Immature natural killer cell (primary cell): Measurements from ENCODE around the gene PTPA. TPM values are rescaled to one million over a fixed set of nuclear protein-coding genes. Genes with fewer than 3 reads are reported as not detected.
"Not testable (repeated sequence)": the region's sequence is repeated elsewhere in the genome, so short reads cannot be mapped to it uniquely, and the experiment has no call there.

ENCODE experiments used
- DNase-seq, 3 donors: peaks; one replicate each; pipeline ENCODE4 v3.0.0; 2022; ENCODE audit warnings: mixed read lengths in 1 of 3
- H3K27ac Mint-ChIP-seq, 6 donors: one replicate each; pipeline ENCODE4 v1.8.0; 2020; ENCODE audit warnings: mixed read lengths in 6 of 6, mild to moderate bottlenecking in 5 of 6, inconsistent platforms in 4 of 6, moderate library complexity in 3 of 6
- H3K27me3 Mint-ChIP-seq, 3 donors: one replicate each; pipeline ENCODE4 v1.8.0; 2020 to 2021; ENCODE audit warnings: low read depth in 3 of 3, mild to moderate bottlenecking in 3 of 3, mixed read lengths in 3 of 3, moderate library complexity in 3 of 3, inconsistent platforms in 1 of 3
- H3K36me3 Mint-ChIP-seq, 3 donors: one replicate each; pipeline ENCODE4 v1.8.0; 2020; ENCODE audit warnings: mixed read lengths in 3 of 3, inconsistent platforms in 2 of 3, mild to moderate bottlenecking in 2 of 3
- H3K4me1 Mint-ChIP-seq, 2 donors: one replicate each; pipeline ENCODE4 v1.8.0; 2020; ENCODE audit warnings: inconsistent platforms in 2 of 2, mild to moderate bottlenecking in 2 of 2, mixed read lengths in 2 of 2, moderate library complexity in 1 of 2
- H3K4me3 Mint-ChIP-seq, 5 donors: one replicate each; pipeline ENCODE4 v1.8.0; 2020; ENCODE audit warnings: mild to moderate bottlenecking in 5 of 5, mixed read lengths in 5 of 5, inconsistent platforms in 3 of 5, moderate library complexity in 3 of 5
- H3K9me3 Mint-ChIP-seq, 6 donors: one replicate each; pipeline ENCODE4 v1.8.0; 2020; ENCODE audit warnings: mild to moderate bottlenecking in 6 of 6, mixed read lengths in 6 of 6, inconsistent platforms in 4 of 6, moderate library complexity in 3 of 6
- polyA plus RNA-seq, 3 donors: library from polyadenylated mRNA; unstranded; fragments of 300-500 nt; fragmentation: Illumina TruSeq; gene quantifications; one replicate each; pipeline ENCODE4 v1.2.3, GENCODE V29; 2021

Gene PTPA
- polyA plus RNA-seq, 3 donors from 2014 or later: 16.8 to 19.1 (median 19.0) TPM

DNA sequence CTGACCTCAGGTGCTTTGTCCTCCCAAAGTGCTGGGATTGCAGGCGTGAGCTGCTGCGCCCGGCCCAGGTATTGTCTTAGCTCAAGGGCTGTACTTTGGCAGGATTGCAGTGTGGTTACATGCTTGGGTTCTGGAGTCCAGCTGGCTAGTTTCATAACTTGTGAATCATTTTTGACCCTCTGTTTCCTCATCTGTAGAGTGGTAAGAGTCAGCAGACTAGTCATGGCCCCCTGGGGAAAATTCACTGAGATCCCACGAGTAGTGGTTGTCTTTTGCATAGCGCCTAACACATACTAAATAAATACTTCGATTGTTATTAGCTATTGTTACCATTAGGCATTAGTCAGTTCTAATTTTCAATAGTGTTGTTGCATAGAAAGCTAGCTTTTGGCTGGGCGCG, 14.3 kb downstream of the PTPA start:
- DNase-seq: no peak
- H3K9me3 Mint-ChIP-seq: no peaks in the 10 kb centered on the region
- H3K36me3 Mint-ChIP-seq: peaks cover under 1 to 27% (median 14%) of the 10 kb centered on the region in 3 donors
- peaks cover 0 to 4% (median 0%) of the 10 kb centered on the region in 3 donors for H3K27me3 Mint-ChIP-seq
- no peak overlapping the region for H3K27ac Mint-ChIP-seq
- no peaks in the 10 kb centered on the region for H3K4me1 Mint-ChIP-seq
- H3K4me3 Mint-ChIP-seq: no peak overlapping the region

DNA sequence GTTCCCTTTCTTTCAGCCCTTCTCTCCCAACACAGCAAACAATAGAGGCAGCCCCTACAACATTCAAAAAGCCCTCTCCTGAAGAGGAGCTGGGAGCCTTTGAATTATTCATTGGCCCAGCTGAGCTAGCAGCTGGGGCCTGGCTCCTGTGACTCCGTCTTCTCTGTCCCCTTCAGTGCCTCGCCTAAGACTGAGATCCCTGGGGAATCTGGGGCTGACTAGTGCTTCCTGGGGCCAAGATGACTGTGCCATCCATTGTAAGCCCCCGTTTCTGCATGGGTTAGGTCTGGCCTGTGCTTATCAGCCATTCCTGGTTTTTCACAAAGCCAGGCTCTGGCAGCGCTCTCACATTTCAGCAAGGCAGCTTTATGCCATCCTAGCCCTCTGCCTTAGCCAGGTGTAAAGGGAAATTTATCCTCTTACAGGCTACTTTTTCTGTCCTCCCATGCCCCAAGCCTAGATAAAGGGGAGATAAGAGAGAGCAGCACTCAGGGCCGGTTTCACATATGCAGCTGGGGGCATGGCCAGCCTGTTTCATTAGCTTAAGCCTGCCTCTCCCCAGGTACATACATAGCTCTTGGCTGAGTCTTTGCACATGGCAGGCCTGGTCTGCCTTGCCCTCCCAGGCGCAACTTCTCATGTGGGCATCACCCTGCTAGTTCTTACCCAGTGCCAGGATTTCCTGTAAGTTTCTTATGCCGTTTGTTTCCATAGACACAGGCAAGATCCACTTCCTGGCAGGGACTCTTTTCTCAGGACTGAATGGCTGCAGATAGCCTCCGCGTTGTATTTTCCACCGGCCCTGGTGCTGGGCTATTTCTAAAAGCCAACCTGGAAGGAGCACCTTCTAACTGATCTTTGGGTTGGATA, 15.8 kb downstream of the PTPA start:
- Mint-ChIP-seq H3K4me1 (peaks cover 5 to 6% of the 10 kb centered on the region in 2 donors), H3K36me3 (peaks cover 6 to 30% (median 12%) of the 10 kb centered on the region in 3 donors), H3K9me3 (no peaks in the 10 kb centered on the region), H3K27ac (no peak overlapping the region), H3K4me3 (no peak overlapping the region), H3K27me3 (peaks cover 0 to 6% (median 0%) of the 10 kb centered on the region in 3 donors)
- no peak for DNase-seq

DNA sequence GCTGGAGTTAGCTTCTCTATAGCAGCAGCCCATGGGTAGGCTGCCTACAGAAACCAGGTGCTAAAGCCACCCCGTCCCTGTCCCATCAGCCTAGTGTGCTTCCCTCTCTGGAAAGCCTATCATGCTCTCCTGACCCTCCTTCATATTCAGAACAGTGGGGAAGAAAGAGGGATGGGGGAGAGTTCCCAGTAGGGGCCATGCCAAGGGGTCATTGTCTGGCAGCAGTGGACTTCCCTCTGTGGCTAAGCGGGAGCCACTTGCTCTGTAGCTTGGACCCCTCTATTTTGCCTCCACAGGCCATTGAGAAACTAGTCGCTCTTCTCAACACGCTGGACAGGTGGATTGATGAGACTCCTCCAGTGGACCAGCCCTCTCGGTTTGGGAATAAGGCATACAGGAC, 17.5 kb downstream of the PTPA start:
- H3K4me1 Mint-ChIP-seq: peaks cover 6% of the 10 kb centered on the region in 2 donors
- H3K36me3 Mint-ChIP-seq: peaks cover 6 to 28% (median 14%) of the 10 kb centered on the region in 3 donors
- no peak for DNase-seq
- H3K27ac Mint-ChIP-seq: no peak overlapping the region
- H3K9me3 Mint-ChIP-seq: no peaks in the 10 kb centered on the region
- no peak overlapping the region for H3K4me3 Mint-ChIP-seq
- H3K27me3 Mint-ChIP-seq: peaks cover 0 to 6% (median 0%) of the 10 kb centered on the region in 3 donors

DNA sequence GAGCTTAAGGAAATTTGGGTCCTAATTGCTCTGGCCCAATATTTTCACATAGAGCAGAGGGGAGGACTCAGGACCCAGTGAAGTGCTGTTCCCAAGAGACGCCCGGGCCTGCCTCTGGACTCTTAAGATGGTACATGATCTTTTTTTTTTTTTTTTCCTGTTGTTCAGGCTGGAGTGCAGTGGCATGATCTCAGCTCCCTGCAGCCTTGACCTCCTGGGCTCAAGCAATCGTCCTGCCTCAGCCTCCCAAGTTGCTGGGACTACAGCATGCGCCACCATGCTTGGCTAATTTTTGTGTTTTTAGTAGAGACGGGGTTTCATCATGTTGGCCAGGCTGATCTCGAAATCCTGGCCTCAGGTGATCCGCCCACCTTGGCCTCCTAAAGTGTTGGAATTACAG, 19.1 kb downstream of the PTPA start:
- H3K4me3 Mint-ChIP-seq, H3K4me1 Mint-ChIP-seq, H3K27ac Mint-ChIP-seq, DNase-seq, H3K27me3 Mint-ChIP-seq, H3K9me3 Mint-ChIP-seq: not testable (repeated sequence)
- H3K36me3 Mint-ChIP-seq: peaks cover 9 to 27% (median 12%) of the 10 kb centered on the region in 3 donors

DNA sequence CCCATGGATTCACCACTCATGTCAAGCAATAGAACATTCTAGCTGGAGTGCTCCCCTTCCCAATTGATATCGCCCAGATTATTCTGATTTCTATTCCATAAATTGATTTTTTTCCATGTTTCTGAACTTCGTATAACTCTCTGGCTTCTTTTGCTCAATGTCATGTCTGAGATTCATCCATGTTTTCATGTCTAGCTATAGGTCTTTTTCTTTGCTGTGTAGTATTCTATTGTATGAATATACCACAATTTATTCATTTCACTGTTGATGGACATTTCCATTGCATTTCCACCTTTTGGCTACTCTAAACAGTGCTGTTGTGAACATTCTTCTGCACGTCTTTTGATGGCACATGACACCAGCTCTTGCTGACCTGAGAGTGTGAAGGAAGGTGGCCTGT, 19.6 kb downstream of the PTPA start:
- peaks cover 0 to 6% (median 0%) of the 10 kb centered on the region in 3 donors for H3K27me3 Mint-ChIP-seq
- peaks cover 6% of the 10 kb centered on the region in 2 donors for H3K4me1 Mint-ChIP-seq
- peak overlapping the region in 2 of 6 donors; percentile 13 to 30 for H3K27ac Mint-ChIP-seq
- DNase-seq: no peak
- no peaks in the 10 kb centered on the region for H3K9me3 Mint-ChIP-seq
- H3K4me3 Mint-ChIP-seq: no peak overlapping the region
- H3K36me3 Mint-ChIP-seq: peaks cover 9 to 27% (median 12%) of the 10 kb centered on the region in 3 donors

DNA sequence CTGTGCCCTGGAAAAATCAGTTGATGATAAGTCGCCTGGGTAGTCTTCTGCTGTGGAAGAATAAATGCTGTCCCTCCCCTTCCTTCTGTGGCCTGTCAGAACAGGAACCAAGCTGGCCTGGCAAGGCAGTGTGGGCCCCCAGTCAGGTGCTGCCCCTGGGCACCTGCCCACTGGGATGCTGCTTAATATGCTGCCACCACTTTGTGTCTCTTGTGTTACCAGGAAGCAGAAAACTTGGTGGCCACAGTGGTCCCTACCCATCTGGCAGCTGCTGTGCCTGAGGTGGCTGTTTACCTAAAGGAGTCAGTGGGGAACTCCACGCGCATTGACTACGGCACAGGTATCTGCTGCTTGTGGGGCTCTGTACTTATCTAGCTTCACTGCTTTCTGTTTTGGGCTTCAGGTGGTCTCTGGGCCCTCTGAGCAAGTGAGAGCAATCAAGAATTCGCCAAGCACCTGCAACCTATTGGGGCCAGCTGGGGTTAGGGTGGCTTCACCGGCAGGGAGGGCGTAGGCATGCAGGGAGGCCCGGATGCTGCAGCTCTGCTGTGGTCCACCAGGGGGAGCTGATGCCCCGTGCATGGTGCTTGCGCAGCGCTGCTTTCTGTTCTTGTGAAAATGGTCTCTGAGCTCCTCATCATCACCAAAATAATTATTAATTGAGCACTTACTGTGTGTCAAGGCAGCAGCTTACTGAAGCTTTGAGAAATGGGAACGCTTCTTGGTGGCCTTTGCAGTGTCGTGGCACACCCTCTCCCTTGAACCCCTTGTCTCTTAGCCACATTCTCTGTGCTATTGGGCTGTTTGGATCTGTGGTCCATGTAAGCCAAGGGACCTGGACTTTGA, 20.3 kb downstream of the PTPA start:
- Mint-ChIP-seq H3K27me3 (peaks cover 0 to 6% (median 0%) of the 10 kb centered on the region in 3 donors), H3K4me1 (peaks cover 6% of the 10 kb centered on the region in 2 donors), H3K4me3 (no peak overlapping the region), H3K9me3 (no peaks in the 10 kb centered on the region), H3K36me3 (peaks cover 9 to 24% (median 12%) of the 10 kb centered on the region in 3 donors), H3K27ac (peak overlapping the region in 2 of 6 donors; percentile 40 to 45)
- peak; percentile 71 to 79 (median 73) for DNase-seq

DNA sequence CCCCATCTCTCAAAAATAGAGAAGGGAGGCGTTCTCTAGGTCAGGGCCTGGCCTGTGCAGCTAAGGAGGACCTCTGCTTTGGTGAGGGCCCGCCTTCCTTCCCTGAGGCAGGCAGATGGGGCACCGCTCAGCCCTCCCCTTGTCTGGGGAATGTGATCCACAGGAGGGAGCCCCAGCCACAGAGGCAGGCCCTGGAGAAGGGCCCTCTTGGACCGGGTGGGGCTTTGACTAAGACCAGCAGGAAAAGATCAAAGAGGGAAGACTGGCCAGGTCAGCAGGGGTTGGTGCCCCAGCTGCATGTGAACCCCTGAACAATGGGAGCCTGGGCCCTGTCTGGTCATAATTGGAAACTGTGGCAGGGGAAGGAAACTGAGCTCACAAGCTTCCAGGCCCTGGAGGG, 21.9 kb downstream of the PTPA start:
- peaks cover 0 to 3% (median 0%) of the 10 kb centered on the region in 3 donors for H3K27me3 Mint-ChIP-seq
- no peaks in the 10 kb centered on the region for H3K9me3 Mint-ChIP-seq
- peaks cover 6% of the 10 kb centered on the region in 2 donors for H3K4me1 Mint-ChIP-seq
- peaks cover 8 to 25% (median 9%) of the 10 kb centered on the region in 3 donors for H3K36me3 Mint-ChIP-seq
- no peak for DNase-seq
- no peak overlapping the region for H3K27ac Mint-ChIP-seq
- H3K4me3 Mint-ChIP-seq: no peak overlapping the region

DNA sequence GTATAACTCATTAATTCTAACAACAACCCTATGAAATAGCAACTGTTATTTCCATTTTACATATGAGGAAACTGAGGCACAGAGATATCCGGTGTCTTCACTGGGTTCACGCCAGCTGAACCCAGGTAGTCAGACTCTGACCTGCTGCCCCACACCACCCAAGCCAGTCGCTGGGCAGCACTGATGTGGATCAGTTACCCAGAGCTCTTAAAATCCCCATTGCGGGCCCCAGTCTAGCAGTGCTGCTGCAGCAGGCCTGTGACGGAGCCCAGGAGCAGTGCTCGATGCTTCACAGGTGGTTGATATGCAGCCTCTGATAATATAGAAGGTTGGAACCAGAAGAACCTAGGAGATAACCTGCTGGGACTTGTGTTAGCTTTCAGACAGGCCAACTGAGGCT, 24.3 kb downstream of the PTPA start:
- no peak overlapping the region for H3K27ac Mint-ChIP-seq
- no peak overlapping the region for H3K4me3 Mint-ChIP-seq
- H3K9me3 Mint-ChIP-seq: no peaks in the 10 kb centered on the region
- DNase-seq: no peak
- peaks cover 20 to 22% of the 10 kb centered on the region in 2 donors for H3K4me1 Mint-ChIP-seq
- peaks cover 0 to 2% (median 2%) of the 10 kb centered on the region in 3 donors for H3K27me3 Mint-ChIP-seq
- peaks cover 8 to 24% (median 8%) of the 10 kb centered on the region in 3 donors for H3K36me3 Mint-ChIP-seq

DNA sequence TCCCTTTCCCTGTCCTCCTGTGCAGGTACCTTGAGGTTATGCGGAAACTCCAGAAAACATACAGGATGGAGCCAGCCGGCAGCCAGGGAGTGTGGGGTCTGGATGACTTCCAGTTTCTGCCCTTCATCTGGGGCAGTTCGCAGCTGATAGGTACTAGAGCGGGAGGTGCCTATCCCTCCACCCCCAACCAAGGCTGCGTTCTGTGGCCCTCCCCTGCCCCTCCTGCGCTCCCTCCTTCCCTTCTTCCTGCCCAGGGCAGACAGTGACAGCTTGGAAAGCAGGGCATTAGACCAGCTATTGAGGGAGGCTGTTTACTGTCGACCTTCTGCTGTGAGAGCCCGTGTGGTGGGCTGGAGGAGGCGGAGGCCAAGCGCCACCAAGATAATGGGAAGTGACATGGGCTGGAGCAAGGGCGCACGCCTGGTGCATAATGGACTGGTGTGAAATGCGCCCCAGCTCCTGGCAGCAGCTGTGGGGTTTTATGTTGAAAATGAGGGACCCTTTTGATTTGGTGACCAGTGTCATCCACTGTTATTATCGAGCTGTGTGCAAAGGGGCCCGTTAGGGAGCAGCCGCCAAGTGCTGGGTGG, 25.3 kb downstream of the PTPA start:
- Mint-ChIP-seq H3K36me3 (peaks cover 3 to 15% (median 5%) of the 10 kb centered on the region in 3 donors), H3K9me3 (no peaks in the 10 kb centered on the region), H3K4me3 (no peak overlapping the region), H3K27ac (no peak overlapping the region), H3K4me1 (peaks cover 23 to 30% of the 10 kb centered on the region in 2 donors), H3K27me3 (peaks cover 0 to 6% (median 2%) of the 10 kb centered on the region in 3 donors)
- no peak for DNase-seq

DNA sequence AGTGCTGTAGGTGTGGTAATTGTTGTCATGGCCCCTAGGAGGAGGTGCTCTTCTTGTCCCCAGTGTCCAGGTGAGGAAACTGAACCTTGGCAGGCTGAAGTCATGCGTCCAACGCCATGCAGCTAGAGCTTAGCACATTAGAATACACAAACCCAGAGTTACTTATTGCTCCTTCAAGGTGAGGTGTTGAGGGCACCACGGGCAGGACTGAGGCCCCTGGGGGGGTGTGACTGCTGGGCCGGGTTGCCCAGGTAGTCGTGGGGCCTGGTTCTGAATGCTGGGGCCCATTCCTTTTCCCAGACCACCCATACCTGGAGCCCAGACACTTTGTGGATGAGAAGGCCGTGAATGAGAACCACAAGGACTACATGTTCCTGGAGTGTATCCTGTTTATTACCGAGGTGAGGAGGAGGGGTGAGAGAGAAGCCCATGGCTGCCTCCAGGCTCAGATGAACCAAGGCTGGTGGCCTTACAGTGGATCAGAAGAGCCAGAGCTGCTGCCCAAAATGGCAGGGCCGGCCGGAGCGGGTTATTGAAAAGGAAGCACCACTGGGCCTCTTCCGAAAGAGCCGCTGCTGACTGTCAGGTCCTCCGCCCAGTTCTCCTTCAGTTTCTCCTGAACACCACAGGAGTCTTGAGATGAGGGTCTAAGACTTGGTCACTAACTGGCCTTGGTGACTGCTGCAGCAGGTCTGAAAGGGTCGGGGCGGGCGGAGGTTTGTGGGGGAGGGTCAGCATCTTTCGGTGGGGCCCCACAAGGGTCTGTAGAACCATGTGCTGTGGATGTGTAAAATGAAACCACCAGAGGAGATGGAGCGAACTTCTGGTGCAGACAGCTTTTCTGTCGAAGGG, 26.3 kb downstream of the PTPA start:
- Mint-ChIP-seq H3K36me3 (peaks cover 3 to 12% (median 5%) of the 10 kb centered on the region in 3 donors), H3K27ac (peak overlapping the region in 1 of 6 donors; percentile 57), H3K4me3 (no peak overlapping the region), H3K4me1 (peaks cover 21 to 27% of the 10 kb centered on the region in 2 donors), H3K27me3 (peaks cover 0 to 6% (median 0%) of the 10 kb centered on the region in 3 donors), H3K9me3 (no peaks in the 10 kb centered on the region)
- no peak for DNase-seq

DNA sequence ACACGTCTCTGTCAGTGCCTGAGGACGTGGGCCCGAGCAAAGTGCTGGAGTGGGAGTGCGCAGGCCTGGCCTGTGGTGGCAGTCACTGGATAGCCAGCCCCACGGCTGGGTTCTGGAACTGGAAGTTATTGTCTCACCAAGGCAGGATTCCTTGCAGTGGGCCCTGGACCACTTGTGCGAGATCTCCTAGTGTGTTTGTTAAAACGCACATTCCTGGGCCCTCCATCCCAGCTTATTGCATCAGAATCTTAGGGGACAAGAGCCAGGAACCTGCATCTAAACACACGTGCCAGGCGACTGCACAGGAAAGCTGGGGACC, 26.9 kb downstream of the PTPA start:
- Mint-ChIP-seq H3K9me3 (no peaks in the 10 kb centered on the region), H3K4me3 (no peak overlapping the region), H3K27ac (no peak overlapping the region), H3K27me3 (peaks cover 0 to 6% (median 0%) of the 10 kb centered on the region in 3 donors), H3K36me3 (peaks cover 3 to 17% (median 5%) of the 10 kb centered on the region in 3 donors), H3K4me1 (peaks cover 22 to 33% of the 10 kb centered on the region in 2 donors)
- no peak for DNase-seq

DNA sequence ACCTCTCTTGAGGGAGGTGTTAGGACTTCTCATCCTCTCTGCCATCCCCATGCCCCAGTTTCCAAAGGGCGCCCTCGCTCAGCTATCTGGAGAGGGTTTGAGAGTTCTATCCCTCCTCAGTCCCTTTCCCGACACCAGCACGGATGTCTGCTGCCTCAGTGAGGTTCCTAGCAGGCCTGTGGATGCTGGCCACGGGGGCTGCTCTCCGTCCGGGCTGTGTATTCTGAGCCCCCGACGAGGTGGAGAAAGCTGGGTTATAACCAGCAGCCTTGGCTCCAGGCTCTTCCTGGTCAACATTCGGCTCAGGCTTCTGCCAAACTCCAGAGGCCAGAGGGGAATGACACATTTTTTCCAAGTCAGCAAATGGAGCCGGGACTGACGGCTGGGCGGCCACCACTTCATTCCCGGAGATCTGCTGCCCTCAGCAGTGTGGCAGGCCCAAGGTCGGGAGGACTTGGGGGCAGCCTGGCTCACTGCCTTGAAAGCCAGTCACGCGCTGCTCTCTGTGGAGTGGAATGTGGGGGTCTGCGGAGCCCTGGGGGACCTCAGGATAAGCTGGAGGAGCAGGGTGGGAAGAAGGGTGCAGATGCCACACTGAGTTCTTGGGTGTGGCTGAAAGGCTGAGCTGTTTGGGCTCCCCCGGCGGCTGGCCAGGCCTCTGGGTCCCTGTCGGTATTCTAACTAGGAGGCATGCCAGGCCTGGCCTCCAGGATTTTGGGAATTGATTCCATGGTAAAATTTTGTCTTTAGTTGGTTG, 27.4 kb downstream of the PTPA start:
- H3K27ac Mint-ChIP-seq: peak overlapping the region; percentile 45 to 96 (median 94)
- H3K9me3 Mint-ChIP-seq: no peaks in the 10 kb centered on the region
- no peak for DNase-seq
- H3K4me3 Mint-ChIP-seq: peak overlapping the region in 1 of 5 donors; percentile 83
- H3K27me3 Mint-ChIP-seq: peaks cover 0 to 6% (median 0%) of the 10 kb centered on the region in 3 donors
- H3K4me1 Mint-ChIP-seq: peaks cover 22 to 33% of the 10 kb centered on the region in 2 donors
- peaks cover 3 to 14% (median 3%) of the 10 kb centered on the region in 3 donors for H3K36me3 Mint-ChIP-seq
